ENCODE measurements around the gene FAM107B.

- TF ChIP-seq CTCF (conservative IDR thresholded peaks at IDR 0.05; ENCODE audit: low read depth, low read length) (no peak), EZH2 (IDR thresholded peaks at IDR 0.05; ENCODE audit: borderline replicate concordance, low read depth, low read length, poor library complexity, severe bottlenecking) (no peak)
Measured at GRCh38 chr10:14605231-14605925, 169.3 kb downstream of the FAM107B start.
